Gastrocnemius medialis (tissue), 4 donors: ENCODE results near the gene CCDC81.

Source experiments
- POLR2A ChIP-seq, 2 donors: fragments of 450-650 bp; IDR thresholded peaks; one replicate each; pipeline ENCODE4 v1.6.1; 2017; ENCODE audit warnings: antibody characterized with exemption in 2 of 2, mild to moderate bottlenecking in 2 of 2, moderate library complexity in 2 of 2
- TF ChIP-seq, protein P1 (sequence below), 5 experiments: fragments of 450-650 bp in 3 of 5; fragments of 200-600 bp in 2 of 5; sonication (generic) in 2 of 5; IDR thresholded peaks in 4 of 5; conservative IDR thresholded peaks in 1 of 5; 1 replicate in 4 of 5; 2 replicates in 1 of 5; pipeline ENCODE4 v1.5.1; 2016 to 2019; ENCODE audit warnings: antibody characterized with exemption in 5 of 5, mild to moderate bottlenecking in 3 of 5, moderate library complexity in 3 of 5

GRCh38 chr11:86435711-86436110, 61.0 kb downstream of the CCDC81 start:
- TF ChIP-seq, protein P1, sequence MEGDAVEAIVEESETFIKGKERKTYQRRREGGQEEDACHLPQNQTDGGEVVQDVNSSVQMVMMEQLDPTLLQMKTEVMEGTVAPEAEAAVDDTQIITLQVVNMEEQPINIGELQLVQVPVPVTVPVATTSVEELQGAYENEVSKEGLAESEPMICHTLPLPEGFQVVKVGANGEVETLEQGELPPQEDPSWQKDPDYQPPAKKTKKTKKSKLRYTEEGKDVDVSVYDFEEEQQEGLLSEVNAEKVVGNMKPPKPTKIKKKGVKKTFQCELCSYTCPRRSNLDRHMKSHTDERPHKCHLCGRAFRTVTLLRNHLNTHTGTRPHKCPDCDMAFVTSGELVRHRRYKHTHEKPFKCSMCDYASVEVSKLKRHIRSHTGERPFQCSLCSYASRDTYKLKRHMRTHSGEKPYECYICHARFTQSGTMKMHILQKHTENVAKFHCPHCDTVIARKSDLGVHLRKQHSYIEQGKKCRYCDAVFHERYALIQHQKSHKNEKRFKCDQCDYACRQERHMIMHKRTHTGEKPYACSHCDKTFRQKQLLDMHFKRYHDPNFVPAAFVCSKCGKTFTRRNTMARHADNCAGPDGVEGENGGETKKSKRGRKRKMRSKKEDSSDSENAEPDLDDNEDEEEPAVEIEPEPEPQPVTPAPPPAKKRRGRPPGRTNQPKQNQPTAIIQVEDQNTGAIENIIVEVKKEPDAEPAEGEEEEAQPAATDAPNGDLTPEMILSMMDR (IDR thresholded peaks at IDR 0.05 in 4 of 5, conservative IDR thresholded peaks at IDR 0.05 in 1 of 5): no peak
- no peak for TF ChIP-seq POLR2A (IDR thresholded peaks at IDR 0.05)
